Lung (tissue), 12 donors: ENCODE data around the gene ECI2. TPM values are rescaled to one million over a fixed set of nuclear protein-coding genes. Genes with fewer than 3 reads are reported as not detected.

ENCODE experiments used
- ATAC-seq: fragments of 200-7000 bp; cut with Tn5 transposase; one replicate; pipeline ENCODE4 v1.9.1; 2020; ENCODE audit warnings: moderate number of reproducible peaks; ENCODE audit not compliant: insufficient read depth, low FRiP score
- DNase-seq, 3 donors: peaks; one replicate each; pipeline ENCODE4 v3.0.0-alpha.2; 2013 to 2017
- H3K27ac ChIP-seq, 2 donors: one replicate each; pipeline ENCODE4 v1.5.1; 2013; ENCODE audit warnings: mild to moderate bottlenecking in 2 of 2, moderate library complexity in 2 of 2, control low read depth in 1 of 2, inconsistent platforms in 1 of 2, low read depth in 1 of 2, low read length in 1 of 2
- H3K27me3 ChIP-seq, 3 donors: one replicate each; pipeline ENCODE4 v1.5.1; 2013; ENCODE audit warnings: low read length in 2 of 3; ENCODE audit not compliant: control insufficient read depth in 3 of 3, insufficient read depth in 3 of 3
- H3K36me3 ChIP-seq, 4 donors: one replicate each; pipeline ENCODE4 v1.5.1; 2013; ENCODE audit warnings: low read length in 4 of 4, mild to moderate bottlenecking in 1 of 4, moderate library complexity in 1 of 4; ENCODE audit not compliant: control insufficient read depth in 4 of 4, insufficient read depth in 4 of 4
- H3K4me1 ChIP-seq, 5 donors: one replicate each; pipeline ENCODE4 v1.5.1; 2013; ENCODE audit warnings: low read length in 5 of 5, mild to moderate bottlenecking in 2 of 5, moderate library complexity in 1 of 5; ENCODE audit not compliant: control insufficient read depth in 5 of 5, insufficient read depth in 5 of 5
- H3K4me3 ChIP-seq: one replicate; pipeline ENCODE4 v1.5.1; 2013; ENCODE audit warnings: mild to moderate bottlenecking, control low read depth, moderate library complexity
- H3K9ac ChIP-seq, 2 donors: one replicate each; pipeline ENCODE4 v1.5.1; 2013; ENCODE audit warnings: low read length in 2 of 2, control low read depth in 1 of 2; ENCODE audit not compliant: insufficient read depth in 1 of 2
- H3K9me3 ChIP-seq, 4 donors: one replicate each; pipeline ENCODE4 v1.5.1; 2013; ENCODE audit warnings: low read length in 3 of 4, mild to moderate bottlenecking in 1 of 4, moderate library complexity in 1 of 4; ENCODE audit not compliant: control insufficient read depth in 4 of 4, insufficient read depth in 3 of 4
- WGBS, 2 donors: extraction: QIAGEN DNeasy Blood & Tissue Kit; methylation state at CpG; one replicate each; pipeline ENCODE4 v1.1.7; 2013; 5-methylcytosine and 5-hydroxymethylcytosine counted together
- polyA plus RNA-seq, 2 donors: library from polyadenylated mRNA; stranded (reverse); fragments of 200-250 nt; gene quantifications; one replicate each; pipeline ENCODE4 v1.2.1, GENCODE V29; 2013
- total RNA-seq, 2 donors: library from RNA; depleted of rRNA in 1 of 2; stranded (reverse); fragments of >200 nt in 1 of 2; gene quantifications; one replicate each; pipeline ENCODE4 v1.2.1, GENCODE V29; 2014 to 2021
- TF ChIP-seq, protein P1 (sequence below): IDR thresholded peaks from 2 replicates; pipeline ENCODE4 v1.5.1; 2012; ENCODE audit warnings: mild to moderate bottlenecking; ENCODE audit errors: control extremely low read depth, extremely low read depth
- donor health status: control.
- donor health status: control.
- donor health status: Bipolar disorder and iron deficiency.
- donor health status: healthy.
- donor health status: DM: yes; HTN: yes; CAD: no.

ECI2 gene
- total and polyA plus RNA-seq, 4 donors, result 18.9 to 68.0 (median 35.1) TPM

DNA sequence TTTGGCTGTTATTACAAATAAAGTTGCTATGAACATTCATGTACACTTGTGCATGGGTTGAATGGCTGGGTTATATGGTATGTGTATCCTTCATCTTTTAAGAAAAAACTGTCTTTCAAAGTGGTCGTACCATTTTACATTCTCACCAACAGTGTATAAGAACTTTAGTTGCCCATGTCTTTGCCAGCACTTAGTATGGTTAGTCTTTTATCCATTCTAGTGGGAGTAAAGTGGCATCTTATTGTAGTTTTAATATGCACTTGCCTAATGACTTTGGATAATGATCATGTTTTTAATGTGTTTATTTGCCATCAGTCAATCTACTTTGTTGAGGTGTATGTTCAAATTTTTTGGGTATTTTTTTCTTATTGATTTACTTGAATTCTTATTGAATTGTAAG, 32.5 kb upstream of the ECI2 start:
- DNase-seq, result no peak
- Histone ChIP-seq H3K9ac (no peak overlapping the region), H3K27ac (no peak overlapping the region), H3K27me3 (no peaks in the 10 kb centered on the region), H3K4me1 (no peaks in the 10 kb centered on the region), H3K4me3 (no peak overlapping the region), H3K36me3 (no peaks in the 10 kb centered on the region), H3K9me3 (peaks cover 0 to 1% (median 0%) of the 10 kb centered on the region in 4 donors)
- TF ChIP-seq, protein P1, sequence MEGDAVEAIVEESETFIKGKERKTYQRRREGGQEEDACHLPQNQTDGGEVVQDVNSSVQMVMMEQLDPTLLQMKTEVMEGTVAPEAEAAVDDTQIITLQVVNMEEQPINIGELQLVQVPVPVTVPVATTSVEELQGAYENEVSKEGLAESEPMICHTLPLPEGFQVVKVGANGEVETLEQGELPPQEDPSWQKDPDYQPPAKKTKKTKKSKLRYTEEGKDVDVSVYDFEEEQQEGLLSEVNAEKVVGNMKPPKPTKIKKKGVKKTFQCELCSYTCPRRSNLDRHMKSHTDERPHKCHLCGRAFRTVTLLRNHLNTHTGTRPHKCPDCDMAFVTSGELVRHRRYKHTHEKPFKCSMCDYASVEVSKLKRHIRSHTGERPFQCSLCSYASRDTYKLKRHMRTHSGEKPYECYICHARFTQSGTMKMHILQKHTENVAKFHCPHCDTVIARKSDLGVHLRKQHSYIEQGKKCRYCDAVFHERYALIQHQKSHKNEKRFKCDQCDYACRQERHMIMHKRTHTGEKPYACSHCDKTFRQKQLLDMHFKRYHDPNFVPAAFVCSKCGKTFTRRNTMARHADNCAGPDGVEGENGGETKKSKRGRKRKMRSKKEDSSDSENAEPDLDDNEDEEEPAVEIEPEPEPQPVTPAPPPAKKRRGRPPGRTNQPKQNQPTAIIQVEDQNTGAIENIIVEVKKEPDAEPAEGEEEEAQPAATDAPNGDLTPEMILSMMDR, result no peak
- WGBS, 2 donors, result 92 to 95% methylated on average over 1 of the region's 1 CpG
- no peak for ATAC-seq

DNA sequence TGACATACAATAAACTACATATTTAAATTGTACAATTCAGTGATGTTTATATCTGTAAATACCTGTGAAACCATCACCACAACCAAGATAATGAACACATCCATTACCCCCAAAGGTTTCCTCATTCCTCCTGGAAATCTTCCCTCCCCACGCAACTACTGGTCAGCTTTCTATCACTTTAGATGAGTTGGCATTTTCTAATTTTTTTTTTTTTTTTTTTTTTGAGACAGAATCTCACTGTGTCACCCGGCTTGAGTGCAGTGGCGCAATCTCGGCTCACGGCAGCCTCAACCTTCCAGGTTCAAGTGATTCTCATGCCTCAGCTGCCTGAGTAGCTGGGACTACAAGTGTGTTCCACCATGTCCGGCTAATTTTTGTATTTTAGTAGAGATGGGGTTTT, 31.7 kb upstream of the ECI2 start:
- no peak overlapping the region for H3K27ac ChIP-seq
- no peak overlapping the region for H3K4me3 ChIP-seq
- no peaks in the 10 kb centered on the region for H3K36me3 ChIP-seq
- DNase-seq (no peak), ATAC-seq (no peak)
- no peak overlapping the region for H3K9ac ChIP-seq
- no peaks in the 10 kb centered on the region for H3K27me3 ChIP-seq
- no peaks in the 10 kb centered on the region for H3K4me1 ChIP-seq
- H3K9me3 ChIP-seq, result peaks cover 0 to 1% (median 0%) of the 10 kb centered on the region in 4 donors
- WGBS, 2 donors, result 90 to 94% methylated on average over 6 of the region's 6 CpGs
- TF ChIP-seq, protein P1, result no peak

DNA sequence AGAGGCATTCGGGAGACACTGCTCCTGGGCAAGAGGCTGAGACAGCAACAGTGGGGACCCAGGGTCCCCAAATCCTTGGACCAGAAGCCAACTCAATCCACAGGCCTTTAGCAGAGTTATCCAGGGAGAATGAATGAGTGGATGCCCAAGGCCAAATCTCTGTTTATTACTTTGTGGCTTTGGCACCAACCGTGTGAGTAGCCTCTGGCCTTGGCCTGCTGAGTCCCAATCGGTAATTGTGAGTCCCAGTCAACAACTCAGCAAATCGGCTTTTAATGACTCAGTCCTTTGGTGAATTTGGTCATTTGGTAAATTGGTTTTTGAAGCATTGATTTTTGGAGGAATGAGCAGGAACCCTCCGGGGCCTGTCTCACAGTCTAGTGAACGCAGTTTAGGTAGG, 29.1 kb upstream of the ECI2 start:
- H3K27ac ChIP-seq, result no peak overlapping the region
- WGBS, 2 donors, result 92 to 95% methylated on average over 6 of the region's 6 CpGs
- no peak overlapping the region for H3K9ac ChIP-seq
- H3K9me3 ChIP-seq, result peaks cover 0 to 1% (median 0%) of the 10 kb centered on the region in 4 donors
- DNase-seq, result no peak
- no peak overlapping the region for H3K4me3 ChIP-seq
- H3K27me3 ChIP-seq, result no peaks in the 10 kb centered on the region
- H3K4me1 ChIP-seq, result no peaks in the 10 kb centered on the region
- TF ChIP-seq, protein P1, result no peak
- no peak for ATAC-seq
- H3K36me3 ChIP-seq, result no peaks in the 10 kb centered on the region

DNA sequence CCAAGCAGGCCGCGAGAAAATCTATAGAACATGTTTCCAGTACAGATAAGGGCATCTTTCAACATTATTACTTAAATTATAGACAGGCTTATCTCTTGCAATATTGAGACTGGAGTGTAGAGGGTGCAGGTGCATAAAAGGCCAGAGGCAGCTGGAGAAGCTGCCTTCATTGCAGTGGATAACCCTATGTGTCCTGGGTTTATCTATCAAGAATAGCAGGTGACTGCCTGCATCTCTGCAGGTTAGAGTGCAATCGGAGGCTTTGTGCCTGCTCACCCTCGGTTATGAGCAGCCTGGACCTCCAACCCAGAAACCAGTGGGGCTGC, 28.7 kb upstream of the ECI2 start:
- TF ChIP-seq, protein P1, result no peak
- DNase-seq, result no peak
- Histone ChIP-seq H3K9me3 (peaks cover 0 to 1% (median 0%) of the 10 kb centered on the region in 4 donors), H3K36me3 (no peaks in the 10 kb centered on the region), H3K27me3 (no peaks in the 10 kb centered on the region), H3K9ac (no peak overlapping the region), H3K4me1 (no peaks in the 10 kb centered on the region), H3K27ac (no peak overlapping the region), H3K4me3 (no peak overlapping the region)
- WGBS, 2 donors, result 94 to 97% methylated on average over 4 of the region's 4 CpGs
- ATAC-seq, result no peak
